Endodermal cell (in vitro differentiated cells): ENCODE data around the gene CNTNAP4. TPM values are rescaled to one million over a fixed set of nuclear protein-coding genes. Genes with fewer than 3 reads are reported as not detected.

ENCODE experiments used
- DNase-seq: peaks from one replicate; pipeline ENCODE4 v3.0.0-alpha.2; 2017
- H3K27ac ChIP-seq: 2 replicates; pipeline ENCODE4 v1.5.1; 2013; ENCODE audit warnings: mild to moderate bottlenecking, low read depth, low read length, moderate library complexity
- H3K27me3 ChIP-seq: 2 replicates; pipeline ENCODE4 v1.6.1; 2013; ENCODE audit warnings: mild to moderate bottlenecking, low read length, moderate library complexity; ENCODE audit not compliant: insufficient read depth, control insufficient read depth, poor library complexity, severe bottlenecking
- H3K36me3 ChIP-seq: 2 replicates; pipeline ENCODE4 v1.7.0; 2013; ENCODE audit warnings: mild to moderate bottlenecking, low read length, moderate library complexity; ENCODE audit not compliant: control insufficient read depth, insufficient read depth
- H3K4me1 ChIP-seq: one replicate; pipeline ENCODE4 v1.7.0; 2013; ENCODE audit warnings: low read length; ENCODE audit not compliant: control insufficient read depth, insufficient read depth
- H3K4me3 ChIP-seq: 2 replicates; pipeline ENCODE4 v1.5.1; 2013; ENCODE audit warnings: mild to moderate bottlenecking, low read length, moderate library complexity
- H3K9ac ChIP-seq: 2 replicates; pipeline ENCODE4 v1.6.1; 2013; ENCODE audit warnings: mild to moderate bottlenecking, low read length, moderate library complexity; ENCODE audit not compliant: poor library complexity, severe bottlenecking; ENCODE audit errors: extremely low read depth
- H3K9me3 ChIP-seq: 2 replicates; pipeline ENCODE4 v1.6.1; 2013; ENCODE audit warnings: mild to moderate bottlenecking, low read length, moderate library complexity; ENCODE audit not compliant: control insufficient read depth
- H3K27ac Mint-ChIP-seq: 2 replicates; pipeline ENCODE4 v1.8.0; 2020; ENCODE audit warnings: mixed read lengths
- H3K27me3 Mint-ChIP-seq: 2 replicates; pipeline ENCODE4 v1.8.0; 2021; ENCODE audit warnings: mild to moderate bottlenecking, mixed read lengths; ENCODE audit not compliant: insufficient read depth
- H3K36me3 Mint-ChIP-seq: 2 replicates; pipeline ENCODE4 v1.8.0; 2020; ENCODE audit warnings: low read depth, mixed read lengths
- H3K4me1 Mint-ChIP-seq: 2 replicates; pipeline ENCODE4 v1.8.0; 2020; ENCODE audit warnings: mixed read lengths
- H3K4me3 Mint-ChIP-seq: 2 replicates; pipeline ENCODE4 v1.8.0; 2020; ENCODE audit warnings: mild to moderate bottlenecking, moderate library complexity, mixed read lengths
- H3K9me3 Mint-ChIP-seq: 2 replicates; pipeline ENCODE4 v1.8.0; 2020; ENCODE audit warnings: mild to moderate bottlenecking, mixed read lengths
- CTCF ChIP-seq: fragments of 200-600 bp; sonication (generic); conservative IDR thresholded peaks from 2 replicates; pipeline ENCODE4 v1.5.0; 2021; ENCODE audit warnings: antibody characterized with exemption, mild to moderate bottlenecking
- WGBS, 2 experiments: methylation state at CpG; one replicate each; pipeline versions ENCODE4 v1.1.5 to v1.1.7; 2013; ENCODE audit warnings: missing lambda C conversion rate in 2 of 2, mixed read lengths in 1 of 2; ENCODE audit not compliant: insufficient coverage in 1 of 2, insufficient read length in 1 of 2; 5-methylcytosine and 5-hydroxymethylcytosine counted together
- total RNA-seq, 2 donors: library from RNA; stranded (reverse); fragmentation: NEBNext Ultra II Directional in 1 of 2; extraction: Animal tissue kit (Norgen Biotek cat#: 25700) in 1 of 2; gene quantifications; 2 replicates in 1 of 2; 3 replicates in 1 of 2; pipeline ENCODE4 v1.2.1, GENCODE V29; 2021

Gene CNTNAP4
- total RNA-seq, 2 donors from 2014 or later, result 0.24 to 0.55 TPM

- TF ChIP-seq CTCF, result no peak
- WGBS, 2 experiments, result 74 to 83% methylated on average over 3 to 14 of the region's 14 CpGs
Measured at GRCh38 chr16:76309639-76310335, 32.6 kb downstream of the CNTNAP4 start.

GRCh38 chr16:76311260-76311659 is 34.1 kb downstream of the CNTNAP4 start:
- Mint-ChIP-seq H3K27me3 (peaks cover 3% of the 10 kb centered on the region), H3K36me3 (no peaks in the 10 kb centered on the region), H3K4me1 (peaks cover 4% of the 10 kb centered on the region), H3K9me3 (peaks cover 6% of the 10 kb centered on the region), H3K27ac (no peak overlapping the region), H3K4me3 (no peak overlapping the region)
- H3K36me3 ChIP-seq, result no peaks in the 10 kb centered on the region
- H3K27ac ChIP-seq, result no peak overlapping the region
- H3K4me1 ChIP-seq, result no peaks in the 10 kb centered on the region
- H3K4me3 ChIP-seq, result no peak overlapping the region
- no peak overlapping the region for H3K9ac ChIP-seq
- WGBS, 2 experiments, result 100% methylated on average over 1 of the region's 2 CpGs; no CpG with 5 or more reads in 1 of the 2 experiments
- H3K27me3 ChIP-seq, result no peaks in the 10 kb centered on the region
- DNase-seq, result no peak
- peaks cover 11% of the 10 kb centered on the region for H3K9me3 ChIP-seq
- no peak for TF ChIP-seq CTCF

More at GRCh38 chr16:76309639-76310335, 32.6 kb downstream of the CNTNAP4 start:
- no peak overlapping the region for H3K4me3 Mint-ChIP-seq
- peaks cover 11% of the 10 kb centered on the region for H3K9me3 ChIP-seq
- H3K4me1 Mint-ChIP-seq, result peaks cover 4% of the 10 kb centered on the region
- H3K4me1 ChIP-seq, result no peaks in the 10 kb centered on the region
- no peak overlapping the region for H3K4me3 ChIP-seq
- H3K27ac Mint-ChIP-seq, result no peak overlapping the region
- H3K36me3 ChIP-seq, result no peaks in the 10 kb centered on the region
- no peaks in the 10 kb centered on the region for H3K27me3 ChIP-seq
- no peak for DNase-seq
- no peaks in the 10 kb centered on the region for H3K36me3 Mint-ChIP-seq
- H3K27me3 Mint-ChIP-seq, result peaks cover 4% of the 10 kb centered on the region
- peaks cover 6% of the 10 kb centered on the region for H3K9me3 Mint-ChIP-seq
- no peak overlapping the region for H3K27ac ChIP-seq
- H3K9ac ChIP-seq, result no peak overlapping the region

DNA sequence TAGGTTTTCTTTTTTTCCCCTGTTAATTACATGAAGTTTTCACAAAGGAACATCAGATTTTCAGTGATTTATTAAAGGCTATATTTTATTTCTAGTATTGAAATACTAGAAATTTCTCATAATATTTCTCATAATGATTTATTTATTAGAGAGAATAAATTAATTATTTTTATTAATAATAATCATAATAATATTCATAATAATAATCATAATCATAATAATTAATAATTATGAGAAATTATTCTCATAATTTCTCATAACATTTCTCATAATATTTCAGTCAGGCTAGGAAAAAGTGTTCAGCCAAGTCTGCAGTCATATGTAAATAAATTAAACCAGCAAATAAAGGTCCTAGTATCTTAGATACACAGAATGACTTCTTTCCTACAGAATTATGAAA is 41.4 kb downstream of the CNTNAP4 start:
- H3K4me3 ChIP-seq, result no peak overlapping the region
- Mint-ChIP-seq H3K4me3 (no peak overlapping the region), H3K9me3 (no peaks in the 10 kb centered on the region), H3K27ac (no peak overlapping the region), H3K4me1 (peaks cover 8% of the 10 kb centered on the region), H3K36me3 (no peaks in the 10 kb centered on the region), H3K27me3 (no peaks in the 10 kb centered on the region)
- TF ChIP-seq CTCF, result no peak
- H3K27ac ChIP-seq, result no peak overlapping the region
- no peaks in the 10 kb centered on the region for H3K4me1 ChIP-seq
- H3K27me3 ChIP-seq, result no peaks in the 10 kb centered on the region
- no peak overlapping the region for H3K9ac ChIP-seq
- no peaks in the 10 kb centered on the region for H3K9me3 ChIP-seq
- no peak for DNase-seq
- H3K36me3 ChIP-seq, result no peaks in the 10 kb centered on the region
